ENCODE data around the gene ARID1B.

DNA sequence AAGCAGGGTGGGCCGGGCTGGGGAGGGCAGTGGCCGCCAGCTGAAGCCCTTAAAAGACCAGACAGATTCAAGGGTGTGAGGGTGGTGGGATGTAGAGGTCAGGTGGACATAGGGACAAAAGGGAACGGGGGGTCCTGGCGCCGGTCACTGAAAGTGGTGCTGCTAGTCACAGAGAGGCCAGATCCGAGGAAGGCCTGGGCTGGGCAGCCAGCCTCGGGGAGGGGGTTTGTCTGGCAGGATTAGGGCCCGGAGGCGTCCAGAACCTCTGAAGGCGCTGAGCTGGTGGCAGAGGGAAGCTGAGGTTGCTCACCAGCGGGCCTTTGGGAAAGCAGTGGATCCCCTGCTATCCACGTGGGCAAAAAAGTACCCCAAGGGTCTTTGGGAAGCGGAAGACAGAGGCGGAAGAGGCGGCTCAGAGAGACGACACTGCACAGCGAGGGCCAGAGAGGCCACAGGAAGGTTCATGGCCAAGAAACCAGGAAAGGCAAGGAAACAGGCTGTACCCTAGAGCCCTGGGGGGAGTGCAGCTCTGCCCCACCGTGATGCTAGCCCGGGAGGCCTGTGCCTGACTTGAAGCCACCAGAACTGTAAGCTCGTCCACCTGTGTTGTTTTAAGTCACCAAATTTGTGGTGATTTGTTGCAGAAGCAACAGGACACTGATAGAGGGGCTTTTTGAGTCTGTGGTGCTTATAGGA lies 440.2 kb downstream of the ARID1B start:
- TF ChIP-seq, protein P1, sequence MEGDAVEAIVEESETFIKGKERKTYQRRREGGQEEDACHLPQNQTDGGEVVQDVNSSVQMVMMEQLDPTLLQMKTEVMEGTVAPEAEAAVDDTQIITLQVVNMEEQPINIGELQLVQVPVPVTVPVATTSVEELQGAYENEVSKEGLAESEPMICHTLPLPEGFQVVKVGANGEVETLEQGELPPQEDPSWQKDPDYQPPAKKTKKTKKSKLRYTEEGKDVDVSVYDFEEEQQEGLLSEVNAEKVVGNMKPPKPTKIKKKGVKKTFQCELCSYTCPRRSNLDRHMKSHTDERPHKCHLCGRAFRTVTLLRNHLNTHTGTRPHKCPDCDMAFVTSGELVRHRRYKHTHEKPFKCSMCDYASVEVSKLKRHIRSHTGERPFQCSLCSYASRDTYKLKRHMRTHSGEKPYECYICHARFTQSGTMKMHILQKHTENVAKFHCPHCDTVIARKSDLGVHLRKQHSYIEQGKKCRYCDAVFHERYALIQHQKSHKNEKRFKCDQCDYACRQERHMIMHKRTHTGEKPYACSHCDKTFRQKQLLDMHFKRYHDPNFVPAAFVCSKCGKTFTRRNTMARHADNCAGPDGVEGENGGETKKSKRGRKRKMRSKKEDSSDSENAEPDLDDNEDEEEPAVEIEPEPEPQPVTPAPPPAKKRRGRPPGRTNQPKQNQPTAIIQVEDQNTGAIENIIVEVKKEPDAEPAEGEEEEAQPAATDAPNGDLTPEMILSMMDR (IDR thresholded peaks at IDR 0.05; ENCODE audit: low read depth, low read length, missing input control): no peak
- TF ChIP-seq TAF1 (conservative IDR thresholded peaks at IDR 0.05) (no peak), YY1 (IDR thresholded peaks at IDR 0.05) (no peak), RAD21 (IDR thresholded peaks at IDR 0.05) (no peak), FOXA1 (IDR thresholded peaks at IDR 0.05) (no peak), NR2F2 (IDR thresholded peaks at IDR 0.05) (no peak), EGR1 (IDR thresholded peaks at IDR 0.05; ENCODE audit: low read depth in 2 of 2) (no peak), RXRA (IDR thresholded peaks at IDR 0.05) (no peak), JUND (IDR thresholded peaks at IDR 0.05) (no peak)
- TF ChIP-seq, protein P2, sequence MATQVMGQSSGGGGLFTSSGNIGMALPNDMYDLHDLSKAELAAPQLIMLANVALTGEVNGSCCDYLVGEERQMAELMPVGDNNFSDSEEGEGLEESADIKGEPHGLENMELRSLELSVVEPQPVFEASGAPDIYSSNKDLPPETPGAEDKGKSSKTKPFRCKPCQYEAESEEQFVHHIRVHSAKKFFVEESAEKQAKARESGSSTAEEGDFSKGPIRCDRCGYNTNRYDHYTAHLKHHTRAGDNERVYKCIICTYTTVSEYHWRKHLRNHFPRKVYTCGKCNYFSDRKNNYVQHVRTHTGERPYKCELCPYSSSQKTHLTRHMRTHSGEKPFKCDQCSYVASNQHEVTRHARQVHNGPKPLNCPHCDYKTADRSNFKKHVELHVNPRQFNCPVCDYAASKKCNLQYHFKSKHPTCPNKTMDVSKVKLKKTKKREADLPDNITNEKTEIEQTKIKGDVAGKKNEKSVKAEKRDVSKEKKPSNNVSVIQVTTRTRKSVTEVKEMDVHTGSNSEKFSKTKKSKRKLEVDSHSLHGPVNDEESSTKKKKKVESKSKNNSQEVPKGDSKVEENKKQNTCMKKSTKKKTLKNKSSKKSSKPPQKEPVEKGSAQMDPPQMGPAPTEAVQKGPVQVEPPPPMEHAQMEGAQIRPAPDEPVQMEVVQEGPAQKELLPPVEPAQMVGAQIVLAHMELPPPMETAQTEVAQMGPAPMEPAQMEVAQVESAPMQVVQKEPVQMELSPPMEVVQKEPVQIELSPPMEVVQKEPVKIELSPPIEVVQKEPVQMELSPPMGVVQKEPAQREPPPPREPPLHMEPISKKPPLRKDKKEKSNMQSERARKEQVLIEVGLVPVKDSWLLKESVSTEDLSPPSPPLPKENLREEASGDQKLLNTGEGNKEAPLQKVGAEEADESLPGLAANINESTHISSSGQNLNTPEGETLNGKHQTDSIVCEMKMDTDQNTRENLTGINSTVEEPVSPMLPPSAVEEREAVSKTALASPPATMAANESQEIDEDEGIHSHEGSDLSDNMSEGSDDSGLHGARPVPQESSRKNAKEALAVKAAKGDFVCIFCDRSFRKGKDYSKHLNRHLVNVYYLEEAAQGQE (IDR thresholded peaks at IDR 0.05): no peak
- TF ChIP-seq, protein P3, sequence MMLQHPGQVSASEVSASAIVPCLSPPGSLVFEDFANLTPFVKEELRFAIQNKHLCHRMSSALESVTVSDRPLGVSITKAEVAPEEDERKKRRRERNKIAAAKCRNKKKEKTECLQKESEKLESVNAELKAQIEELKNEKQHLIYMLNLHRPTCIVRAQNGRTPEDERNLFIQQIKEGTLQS (IDR thresholded peaks at IDR 0.05): no peak

All from liver (tissue), 3 donors.